HG03159 (cell line): ENCODE results near the gene STRAP.

Experiments used
- ATAC-seq: cut with Tn5 transposase; IDR thresholded peaks from one replicate; pipeline ENCODE4 v1.9.1; 2021; ENCODE audit warnings: mild to moderate bottlenecking, moderate library complexity; ENCODE audit not compliant: unreplicated experiment

The STRAP gene

GRCh38 chr12:15882118-15882971, at the start of gene STRAP:
STRAP (plus strand) TSS chr12:15882387; CDS start chr12:15882708, 321 bp downstream.
- peak; percentile 97 for ATAC-seq

GRCh38 chr12:15834575-15834974, 47.6 kb upstream of the STRAP start:
- no peak for ATAC-seq

- ATAC-seq: no peak
Measured at GRCh38 chr12:15837141-15837790, 44.9 kb upstream of the STRAP start.

GRCh38 chr12:15839041-15839440, 43.1 kb upstream of the STRAP start:
- no peak for ATAC-seq

GRCh38 chr12:15839682-15840081, 42.5 kb upstream of the STRAP start:
- ATAC-seq: no peak

GRCh38 chr12:15842108-15842507, 40.1 kb upstream of the STRAP start:
- no peak for ATAC-seq

GRCh38 chr12:15846887-15847286, 35.3 kb upstream of the STRAP start:
- no peak for ATAC-seq

GRCh38 chr12:15848606-15849005, 33.6 kb upstream of the STRAP start:
- ATAC-seq: no peak

- no peak for ATAC-seq
Measured at GRCh38 chr12:15851045-15851620, 31.1 kb upstream of the STRAP start.

- ATAC-seq: no peak
Measured at GRCh38 chr12:15851919-15852318, 30.3 kb upstream of the STRAP start.

GRCh38 chr12:15852383-15852782, 29.8 kb upstream of the STRAP start:
- ATAC-seq: no peak

- no peak for ATAC-seq
Measured at GRCh38 chr12:15853877-15854276, 28.3 kb upstream of the STRAP start.

- ATAC-seq: no peak
Measured at GRCh38 chr12:15854916-15855315, 27.3 kb upstream of the STRAP start.

- no peak for ATAC-seq
Measured at GRCh38 chr12:15855646-15856045, 26.5 kb upstream of the STRAP start.

GRCh38 chr12:15856097-15856982, 25.8 kb upstream of the STRAP start:
- peak; percentile 58 for ATAC-seq

- ATAC-seq: no peak
Measured at GRCh38 chr12:15858353-15858752, 23.8 kb upstream of the STRAP start.

GRCh38 chr12:15859116-15859515, 23.1 kb upstream of the STRAP start:
- no peak for ATAC-seq

- ATAC-seq: no peak
Measured at GRCh38 chr12:15861404-15861803, 20.8 kb upstream of the STRAP start.

GRCh38 chr12:15862840-15863239, 19.3 kb upstream of the STRAP start:
- no peak for ATAC-seq

- ATAC-seq: no peak
Measured at GRCh38 chr12:15863372-15863771, 18.8 kb upstream of the STRAP start.

GRCh38 chr12:15863984-15864383, 18.2 kb upstream of the STRAP start:
- ATAC-seq: peak; percentile 89
